Lung (tissue), 12 donors: Measurements from ENCODE around the gene ANKRD44. TPM values are rescaled to one million over a fixed set of nuclear protein-coding genes. Genes with fewer than 3 reads are reported as not detected.

Experiments
- ATAC-seq: fragments of 200-7000 bp; cut with Tn5 transposase; one replicate; pipeline ENCODE4 v1.9.1; 2020; ENCODE audit warnings: moderate number of reproducible peaks; ENCODE audit not compliant: insufficient read depth, low FRiP score
- DNase-seq, 3 donors: peaks; one replicate each; pipeline ENCODE4 v3.0.0-alpha.2; 2013 to 2017
- H3K27ac ChIP-seq, 2 donors: one replicate each; pipeline ENCODE4 v1.5.1; 2013; ENCODE audit warnings: mild to moderate bottlenecking in 2 of 2, moderate library complexity in 2 of 2, control low read depth in 1 of 2, inconsistent platforms in 1 of 2, low read depth in 1 of 2, low read length in 1 of 2
- H3K27me3 ChIP-seq, 3 donors: one replicate each; pipeline ENCODE4 v1.5.1; 2013; ENCODE audit warnings: low read length in 2 of 3; ENCODE audit not compliant: control insufficient read depth in 3 of 3, insufficient read depth in 3 of 3
- H3K36me3 ChIP-seq, 4 donors: one replicate each; pipeline ENCODE4 v1.5.1; 2013; ENCODE audit warnings: low read length in 4 of 4, mild to moderate bottlenecking in 1 of 4, moderate library complexity in 1 of 4; ENCODE audit not compliant: control insufficient read depth in 4 of 4, insufficient read depth in 4 of 4
- H3K4me1 ChIP-seq, 5 donors: one replicate each; pipeline ENCODE4 v1.5.1; 2013; ENCODE audit warnings: low read length in 5 of 5, mild to moderate bottlenecking in 2 of 5, moderate library complexity in 1 of 5; ENCODE audit not compliant: control insufficient read depth in 5 of 5, insufficient read depth in 5 of 5
- H3K4me3 ChIP-seq: one replicate; pipeline ENCODE4 v1.5.1; 2013; ENCODE audit warnings: mild to moderate bottlenecking, control low read depth, moderate library complexity
- H3K9ac ChIP-seq, 2 donors: one replicate each; pipeline ENCODE4 v1.5.1; 2013; ENCODE audit warnings: low read length in 2 of 2, control low read depth in 1 of 2; ENCODE audit not compliant: insufficient read depth in 1 of 2
- H3K9me3 ChIP-seq, 4 donors: one replicate each; pipeline ENCODE4 v1.5.1; 2013; ENCODE audit warnings: low read length in 3 of 4, mild to moderate bottlenecking in 1 of 4, moderate library complexity in 1 of 4; ENCODE audit not compliant: control insufficient read depth in 4 of 4, insufficient read depth in 3 of 4
- WGBS, 2 donors: extraction: QIAGEN DNeasy Blood & Tissue Kit; methylation state at CpG; one replicate each; pipeline ENCODE4 v1.1.7; 2013; 5-methylcytosine and 5-hydroxymethylcytosine counted together
- polyA plus RNA-seq, 2 donors: library from polyadenylated mRNA; stranded (reverse); fragments of 200-250 nt; gene quantifications; one replicate each; pipeline ENCODE4 v1.2.1, GENCODE V29; 2013
- total RNA-seq, 2 donors: library from RNA; depleted of rRNA in 1 of 2; stranded (reverse); fragments of >200 nt in 1 of 2; gene quantifications; one replicate each; pipeline ENCODE4 v1.2.1, GENCODE V29; 2014 to 2021
- TF ChIP-seq, protein P1 (sequence below): IDR thresholded peaks from 2 replicates; pipeline ENCODE4 v1.5.1; 2012; ENCODE audit warnings: mild to moderate bottlenecking; ENCODE audit errors: control extremely low read depth, extremely low read depth
- donor health status: control.
- donor health status: control.
- donor health status: Bipolar disorder and iron deficiency.
- donor health status: healthy.
- donor health status: DM: yes; HTN: yes; CAD: no.

Gene ANKRD44
- total and polyA plus RNA-seq, 4 donors: 7.1 to 73.8 (median 20.3) TPM

DNA sequence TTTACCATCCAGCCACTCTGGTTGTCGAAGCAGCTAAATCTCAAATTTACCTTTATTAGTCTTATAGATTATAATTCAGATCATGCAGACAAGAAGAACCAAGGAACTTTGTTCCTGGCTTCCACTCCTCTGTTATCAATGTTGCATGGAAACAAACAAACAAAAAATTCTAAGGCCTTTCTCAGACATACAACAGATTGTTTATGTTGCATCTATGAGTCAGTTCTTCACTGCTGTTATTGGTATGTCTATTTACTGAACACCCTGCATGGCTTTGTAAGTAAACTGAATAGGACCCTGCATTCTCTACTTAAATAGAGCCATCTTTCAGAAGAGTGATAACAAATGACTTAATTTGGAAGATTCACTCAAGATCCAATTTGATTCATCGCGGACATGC is 1.6 kb upstream of the ANKRD44 start:
- Histone ChIP-seq H3K4me1 (peaks cover 2 to 17% (median 8%) of the 10 kb centered on the region in 5 donors), H3K9ac (no peak overlapping the region), H3K36me3 (no peaks in the 10 kb centered on the region), H3K4me3 (no peak overlapping the region), H3K27me3 (no peaks in the 10 kb centered on the region), H3K9me3 (no peaks in the 10 kb centered on the region), H3K27ac (no peak overlapping the region)
- TF ChIP-seq, protein P1, sequence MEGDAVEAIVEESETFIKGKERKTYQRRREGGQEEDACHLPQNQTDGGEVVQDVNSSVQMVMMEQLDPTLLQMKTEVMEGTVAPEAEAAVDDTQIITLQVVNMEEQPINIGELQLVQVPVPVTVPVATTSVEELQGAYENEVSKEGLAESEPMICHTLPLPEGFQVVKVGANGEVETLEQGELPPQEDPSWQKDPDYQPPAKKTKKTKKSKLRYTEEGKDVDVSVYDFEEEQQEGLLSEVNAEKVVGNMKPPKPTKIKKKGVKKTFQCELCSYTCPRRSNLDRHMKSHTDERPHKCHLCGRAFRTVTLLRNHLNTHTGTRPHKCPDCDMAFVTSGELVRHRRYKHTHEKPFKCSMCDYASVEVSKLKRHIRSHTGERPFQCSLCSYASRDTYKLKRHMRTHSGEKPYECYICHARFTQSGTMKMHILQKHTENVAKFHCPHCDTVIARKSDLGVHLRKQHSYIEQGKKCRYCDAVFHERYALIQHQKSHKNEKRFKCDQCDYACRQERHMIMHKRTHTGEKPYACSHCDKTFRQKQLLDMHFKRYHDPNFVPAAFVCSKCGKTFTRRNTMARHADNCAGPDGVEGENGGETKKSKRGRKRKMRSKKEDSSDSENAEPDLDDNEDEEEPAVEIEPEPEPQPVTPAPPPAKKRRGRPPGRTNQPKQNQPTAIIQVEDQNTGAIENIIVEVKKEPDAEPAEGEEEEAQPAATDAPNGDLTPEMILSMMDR: no peak
- ATAC-seq: no peak
- peak in 2 of 3 donors; percentile 33 to 37 for DNase-seq
- WGBS, 2 donors: 97 to 100% methylated on average over 3 of the region's 3 CpGs

DNA sequence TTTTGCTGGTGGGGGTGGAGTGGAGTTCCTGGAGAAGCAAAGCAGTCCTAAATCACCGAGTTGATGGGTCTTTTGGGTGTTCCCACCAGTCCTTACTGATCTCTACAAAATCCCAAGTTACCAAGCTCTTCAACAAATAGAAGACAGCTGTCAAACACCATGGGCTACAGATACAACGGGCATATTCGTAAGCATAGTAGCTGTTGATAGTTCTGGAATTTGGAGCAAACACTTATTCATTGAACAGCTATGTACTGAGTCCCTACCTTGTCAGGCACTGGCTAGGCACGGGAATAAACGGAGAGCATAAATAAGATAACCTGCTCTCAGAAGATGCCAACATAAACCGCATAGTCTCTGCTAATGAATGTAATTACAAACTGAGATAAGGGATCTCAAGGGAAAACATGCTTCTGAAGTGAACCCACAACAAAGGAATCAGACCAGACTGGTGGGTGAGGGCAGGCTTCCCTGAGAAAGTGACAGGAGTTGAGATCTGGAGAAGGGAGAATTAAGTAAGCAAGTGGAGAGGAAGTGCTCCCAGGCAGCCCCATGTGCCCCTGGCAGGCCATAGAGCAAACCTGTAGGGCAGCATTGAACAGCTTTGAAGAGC is 947 bp upstream of the ANKRD44 start:
- DNase-seq (peak in 2 of 3 donors; percentile 17 to 22), ATAC-seq (no peak)
- Histone ChIP-seq H3K36me3 (no peaks in the 10 kb centered on the region), H3K27ac (peak overlapping the region in 1 of 2 donors; percentile 62), H3K9ac (peak overlapping the region; percentile 56 to 91), H3K4me3 (no peak overlapping the region), H3K9me3 (no peaks in the 10 kb centered on the region), H3K27me3 (no peaks in the 10 kb centered on the region), H3K4me1 (peaks cover 4 to 17% (median 10%) of the 10 kb centered on the region in 5 donors)
- TF ChIP-seq, protein P1: no peak
- WGBS, 2 donors: 37 to 53% methylated on average over 6 of the region's 6 CpGs

- Histone ChIP-seq H3K9ac (peak overlapping the region; percentile 56 to 91), H3K9me3 (no peaks in the 10 kb centered on the region), H3K4me1 (peaks cover 6 to 17% (median 11%) of the 10 kb centered on the region in 5 donors), H3K27ac (peak overlapping the region; percentile 36 to 62), H3K27me3 (no peaks in the 10 kb centered on the region), H3K36me3 (no peaks in the 10 kb centered on the region), H3K4me3 (peak overlapping the region; percentile 56)
- ATAC-seq (no peak), DNase-seq (peak in 2 of 3 donors; percentile 25 to 54)
- TF ChIP-seq, protein P1: no peak
- whole genome bisulfite sequencing, 2 donors: 0 to 2% methylated on average over 21 to 22 of the region's 22 CpGs
Measured at GRCh38 chr2:197310987-197311420, 424 bp upstream of the ANKRD44 start.
